ENCODE measurements around the gene ISCA2. TPM values are rescaled to one million over a fixed set of nuclear protein-coding genes. Genes with fewer than 3 reads are reported as not detected.
A peak's percentile ranks its signal among the peaks of the same experiment; 100 is the strongest.

The ISCA2 gene
- total RNA-seq, 1 donor, result 8.7 TPM

- Histone ChIP-seq H3K27me3 (ENCODE audit: insufficient read depth, low read length) (no peaks in the 10 kb centered on the region), H3K79me2 (ENCODE audit: insufficient read depth, low read length) (no peaks in the 10 kb centered on the region), H3K9me3 (ENCODE audit: low read depth, low read length) (no peaks in the 10 kb centered on the region), H2AFZ (ENCODE audit: low read length) (no peak overlapping the region), H3K4me1 (ENCODE audit: insufficient read depth, low read length) (peaks cover 47% of the 10 kb centered on the region), H4K20me1 (ENCODE audit: insufficient read depth, low read length) (no peaks in the 10 kb centered on the region), H3K27ac (ENCODE audit: low read depth, low read length) (peak overlapping the region; percentile 32), H3K4me3 (ENCODE audit: insufficient read depth, low read length) (no peak overlapping the region), H3K36me3 (ENCODE audit: insufficient read depth, low read length) (peaks cover 81% of the 10 kb centered on the region), H3K4me2 (ENCODE audit: insufficient read depth, low read length) (no peak overlapping the region)
- TF ChIP-seq CTCF (IDR thresholded peaks at IDR 0.05; ENCODE audit: extremely low read depth, low read depth, low read length), result no peak
- peak; percentile 75 for DNase-seq (ENCODE audit: insufficient read length, low spot score, missing footprints)
Observed at GRCh38 chr14:74516451-74517160, 23.0 kb downstream of the ISCA2 start.

- Histone ChIP-seq H3K36me3 (ENCODE audit: insufficient read depth, low read length) (peaks cover 81% of the 10 kb centered on the region), H3K79me2 (ENCODE audit: insufficient read depth, low read length) (no peaks in the 10 kb centered on the region), H3K4me1 (ENCODE audit: insufficient read depth, low read length) (peaks cover 36% of the 10 kb centered on the region), H3K9me3 (ENCODE audit: low read depth, low read length) (no peaks in the 10 kb centered on the region), H3K4me2 (ENCODE audit: insufficient read depth, low read length) (no peak overlapping the region), H2AFZ (ENCODE audit: low read length) (no peak overlapping the region), H3K27me3 (ENCODE audit: insufficient read depth, low read length) (no peaks in the 10 kb centered on the region), H3K4me3 (ENCODE audit: insufficient read depth, low read length) (no peak overlapping the region), H4K20me1 (ENCODE audit: insufficient read depth, low read length) (no peaks in the 10 kb centered on the region), H3K27ac (ENCODE audit: low read depth, low read length) (peak overlapping the region; percentile 6)
- no peak for TF ChIP-seq CTCF (IDR thresholded peaks at IDR 0.05; ENCODE audit: extremely low read depth, low read depth, low read length)
- peak; percentile 70 for DNase-seq (ENCODE audit: insufficient read length, low spot score, missing footprints)
Observed at GRCh38 chr14:74517731-74518130, 24.2 kb downstream of the ISCA2 start.

- peak; percentile 31 for DNase-seq (ENCODE audit: insufficient read length, low spot score, missing footprints)
- peaks cover 81% of the 10 kb centered on the region for H3K36me3 ChIP-seq (ENCODE audit: insufficient read depth, low read length)
- H3K27me3 ChIP-seq (ENCODE audit: insufficient read depth, low read length), result no peaks in the 10 kb centered on the region
- H2AFZ ChIP-seq (ENCODE audit: low read length), result no peak overlapping the region
- no peaks in the 10 kb centered on the region for H3K9me3 ChIP-seq (ENCODE audit: low read depth, low read length)
- no peaks in the 10 kb centered on the region for H3K79me2 ChIP-seq (ENCODE audit: insufficient read depth, low read length)
- H4K20me1 ChIP-seq (ENCODE audit: insufficient read depth, low read length), result no peaks in the 10 kb centered on the region
- no peak overlapping the region for H3K4me2 ChIP-seq (ENCODE audit: insufficient read depth, low read length)
- no peak for TF ChIP-seq CTCF (IDR thresholded peaks at IDR 0.05; ENCODE audit: extremely low read depth, low read depth, low read length)
- peaks cover 31% of the 10 kb centered on the region for H3K4me1 ChIP-seq (ENCODE audit: insufficient read depth, low read length)
- peak overlapping the region; percentile 6 for H3K27ac ChIP-seq (ENCODE audit: low read depth, low read length)
- H3K4me3 ChIP-seq (ENCODE audit: insufficient read depth, low read length), result no peak overlapping the region
Observed at GRCh38 chr14:74518221-74518620, 24.7 kb downstream of the ISCA2 start.

- Histone ChIP-seq H2AFZ (ENCODE audit: low read length) (no peak overlapping the region), H3K9me3 (ENCODE audit: low read depth, low read length) (no peaks in the 10 kb centered on the region), H3K36me3 (ENCODE audit: insufficient read depth, low read length) (peaks cover 78% of the 10 kb centered on the region), H3K4me1 (ENCODE audit: insufficient read depth, low read length) (peaks cover 24% of the 10 kb centered on the region), H3K79me2 (ENCODE audit: insufficient read depth, low read length) (no peaks in the 10 kb centered on the region), H4K20me1 (ENCODE audit: insufficient read depth, low read length) (no peaks in the 10 kb centered on the region), H3K27ac (ENCODE audit: low read depth, low read length) (no peak overlapping the region), H3K27me3 (ENCODE audit: insufficient read depth, low read length) (no peaks in the 10 kb centered on the region), H3K4me2 (ENCODE audit: insufficient read depth, low read length) (no peak overlapping the region), H3K4me3 (ENCODE audit: insufficient read depth, low read length) (no peak overlapping the region)
- TF ChIP-seq CTCF (IDR thresholded peaks at IDR 0.05; ENCODE audit: extremely low read depth, low read depth, low read length), result no peak
- peak; percentile 90 for DNase-seq (ENCODE audit: insufficient read length, low spot score, missing footprints)
Observed at GRCh38 chr14:74519316-74520074, 25.9 kb downstream of the ISCA2 start.

Data from osteoblast (primary cell).